GM19397 (cell line): ENCODE results near the gene ABCA12.

Experiments used
- ATAC-seq: cut with Tn5 transposase; IDR thresholded peaks from one replicate; pipeline ENCODE4 v1.9.1; 2021; ENCODE audit warnings: mild to moderate bottlenecking, moderate library complexity; ENCODE audit not compliant: unreplicated experiment

ABCA12 gene

GRCh38 chr2:215136669-215137328, 1.6 kb downstream of the ABCA12 start:
- peak; percentile 44 for ATAC-seq

GRCh38 chr2:215120401-215120800, 18.0 kb downstream of the ABCA12 start:
- no peak for ATAC-seq

GRCh38 chr2:215119847-215120246, 18.6 kb downstream of the ABCA12 start:
- no peak for ATAC-seq

GRCh38 chr2:215110918-215111317, 27.5 kb downstream of the ABCA12 start:
- ATAC-seq, result no peak

- no peak for ATAC-seq
Measured at GRCh38 chr2:215107216-215108056, 31.0 kb downstream of the ABCA12 start.

GRCh38 chr2:215105607-215106354, 32.6 kb downstream of the ABCA12 start:
- no peak for ATAC-seq

GRCh38 chr2:215104226-215104625, 34.2 kb downstream of the ABCA12 start:
- ATAC-seq, result no peak

GRCh38 chr2:215098875-215099274, 39.6 kb downstream of the ABCA12 start:
- no peak for ATAC-seq

- ATAC-seq, result no peak
Measured at GRCh38 chr2:215084080-215084479, 54.3 kb downstream of the ABCA12 start.

GRCh38 chr2:215083146-215083545, 55.3 kb downstream of the ABCA12 start:
- ATAC-seq, result no peak

- ATAC-seq, result no peak
Measured at GRCh38 chr2:215082446-215082845, 56.0 kb downstream of the ABCA12 start.

GRCh38 chr2:215080545-215080944, 57.9 kb downstream of the ABCA12 start:
- no peak for ATAC-seq

GRCh38 chr2:215071676-215072075, 66.8 kb downstream of the ABCA12 start:
- ATAC-seq, result no peak

GRCh38 chr2:215068399-215068798, 70.0 kb downstream of the ABCA12 start:
- no peak for ATAC-seq

- no peak for ATAC-seq
Measured at GRCh38 chr2:215066124-215066523, 72.3 kb downstream of the ABCA12 start.

GRCh38 chr2:215063526-215063925, 74.9 kb downstream of the ABCA12 start:
- ATAC-seq, result no peak

GRCh38 chr2:215060861-215061536, 77.4 kb downstream of the ABCA12 start:
- ATAC-seq, result no peak

GRCh38 chr2:215059724-215060123, 78.7 kb downstream of the ABCA12 start:
- no peak for ATAC-seq

- no peak for ATAC-seq
Measured at GRCh38 chr2:215055891-215056290, 82.5 kb downstream of the ABCA12 start.

- ATAC-seq, result no peak
Measured at GRCh38 chr2:215052810-215053209, 85.6 kb downstream of the ABCA12 start.

GRCh38 chr2:215052404-215052803, 86.0 kb downstream of the ABCA12 start:
- no peak for ATAC-seq
